OCI-LY1 (cell line): Measurements from ENCODE around the gene DIAPH3.
"Not testable (repeated sequence)": the region's sequence is repeated elsewhere in the genome, so short reads cannot be mapped to it uniquely, and the experiment has no call there.

Experiments
- EZH2 ChIP-seq: fragments of 200-600 bp; sonication (generic), shearing (Covaris generic); IDR thresholded peaks from 2 replicates; pipeline ENCODE4 v1.8.0; 2017; ENCODE audit warnings: borderline replicate concordance, mixed run types, mild to moderate bottlenecking, antibody characterized with exemption, low read length, moderate library complexity, mixed read lengths
- TF ChIP-seq, protein P1 (sequence below): fragments of 200-600 bp; sonication (generic), shearing (Covaris generic); IDR thresholded peaks from 2 replicates; pipeline ENCODE4 v1.5.1; 2017; ENCODE audit warnings: mild to moderate bottlenecking, antibody characterized with exemption, low read length, moderate library complexity, mixed read lengths

GRCh38 chr13:60195893-60196292 lies 32.2 kb upstream of the DIAPH3 start:
- TF ChIP-seq, protein P1, sequence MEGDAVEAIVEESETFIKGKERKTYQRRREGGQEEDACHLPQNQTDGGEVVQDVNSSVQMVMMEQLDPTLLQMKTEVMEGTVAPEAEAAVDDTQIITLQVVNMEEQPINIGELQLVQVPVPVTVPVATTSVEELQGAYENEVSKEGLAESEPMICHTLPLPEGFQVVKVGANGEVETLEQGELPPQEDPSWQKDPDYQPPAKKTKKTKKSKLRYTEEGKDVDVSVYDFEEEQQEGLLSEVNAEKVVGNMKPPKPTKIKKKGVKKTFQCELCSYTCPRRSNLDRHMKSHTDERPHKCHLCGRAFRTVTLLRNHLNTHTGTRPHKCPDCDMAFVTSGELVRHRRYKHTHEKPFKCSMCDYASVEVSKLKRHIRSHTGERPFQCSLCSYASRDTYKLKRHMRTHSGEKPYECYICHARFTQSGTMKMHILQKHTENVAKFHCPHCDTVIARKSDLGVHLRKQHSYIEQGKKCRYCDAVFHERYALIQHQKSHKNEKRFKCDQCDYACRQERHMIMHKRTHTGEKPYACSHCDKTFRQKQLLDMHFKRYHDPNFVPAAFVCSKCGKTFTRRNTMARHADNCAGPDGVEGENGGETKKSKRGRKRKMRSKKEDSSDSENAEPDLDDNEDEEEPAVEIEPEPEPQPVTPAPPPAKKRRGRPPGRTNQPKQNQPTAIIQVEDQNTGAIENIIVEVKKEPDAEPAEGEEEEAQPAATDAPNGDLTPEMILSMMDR = not testable (repeated sequence)
- TF ChIP-seq EZH2 = not testable (repeated sequence)
